T-cell (primary cell): ENCODE measurements around the gene NOTCH1. TPM values are rescaled to one million over a fixed set of nuclear protein-coding genes. Genes with fewer than 3 reads are reported as not detected.

Source experiments
- ATAC-seq, 4 experiments: fragments of 200-7000 bp in 3 of 4; fragments of 150-1000 bp in 1 of 4; cut with Tn5 transposase; replicated peaks in 1 of 4; 1 replicate in 3 of 4; 2 replicates in 1 of 4; pipeline ENCODE4 v1.10.0; 2021; ENCODE audit warnings: moderate library complexity in 3 of 4, mild to moderate bottlenecking in 2 of 4, moderate number of reproducible peaks in 1 of 4
- CTCF ChIA-PET, 2 donors: fragments of 300-600 bp; sonication (Branson Sonifier 250); formaldehyde crosslinking; loops; one replicate each; lab custom pipeline; 2022; ENCODE audit warnings: antibody characterized with exemption in 2 of 2; lab: Charles Lee
- POLR2A ChIA-PET, 2 donors: fragments of 300-600 bp; sonication (Branson Sonifier 250); formaldehyde crosslinking; loops; one replicate each; lab custom pipeline; 2022; ENCODE audit warnings: antibody characterized with exemption in 2 of 2; lab: Charles Lee
- DNase-seq, 35 experiments: peaks; one replicate each; pipeline versions ENCODE4 v3.0.0 to v3.0.0-alpha.2; 2013 to 2023
- H3K27ac ChIP-seq: one replicate; pipeline ENCODE4 v1.5.1; 2013; ENCODE audit warnings: low read length
- H3K27me3 ChIP-seq, 2 experiments: replicated peaks in 1 of 2; 1 replicate in 1 of 2; 2 replicates in 1 of 2; pipeline versions ENCODE4 v1.6.1 to v1.7.0; 2013; ENCODE audit warnings: low read length in 1 of 2, mixed read lengths in 1 of 2; ENCODE audit not compliant: control insufficient read depth in 2 of 2, insufficient read depth in 2 of 2; ENCODE audit errors: extremely low read depth in 1 of 2
- H3K36me3 ChIP-seq, 2 donors: 1 replicate in 1 of 2; 2 replicates in 1 of 2; pipeline versions ENCODE4 v1.6.1 to v1.7.0; 2013; ENCODE audit warnings: low read length in 1 of 2; ENCODE audit not compliant: control insufficient read depth in 2 of 2, insufficient read depth in 1 of 2; ENCODE audit errors: extremely low read depth in 1 of 2
- H3K4me1 ChIP-seq, 2 experiments: 1 replicate in 1 of 2; 2 replicates in 1 of 2; pipeline versions ENCODE4 v1.6.1 to v1.7.0; 2013; ENCODE audit warnings: low read length in 2 of 2, mixed read lengths in 1 of 2; ENCODE audit not compliant: insufficient read depth in 2 of 2, control insufficient read depth in 1 of 2; ENCODE audit errors: extremely low read depth in 1 of 2
- H3K4me3 ChIP-seq, 2 donors: 1 replicate in 1 of 2; 2 replicates in 1 of 2; pipeline versions ENCODE4 v1.5.1 to v1.7.0; 2013; ENCODE audit warnings: mild to moderate bottlenecking in 2 of 2, low read length in 1 of 2, moderate library complexity in 1 of 2; ENCODE audit not compliant: control insufficient read depth in 1 of 2; ENCODE audit errors: extremely low read depth in 1 of 2
- H3K9me3 ChIP-seq: 2 replicates; pipeline ENCODE4 v1.7.0; 2013
- H3K27ac Mint-ChIP-seq, 2 donors: one replicate each; pipeline ENCODE4 v1.8.0; 2020 to 2021; ENCODE audit warnings: mild to moderate bottlenecking in 2 of 2, mixed read lengths in 2 of 2
- H3K27me3 Mint-ChIP-seq, 2 donors: one replicate each; pipeline ENCODE4 v1.8.0; 2021 to 2022; ENCODE audit warnings: mixed read lengths in 2 of 2
- H3K36me3 Mint-ChIP-seq: one replicate; pipeline ENCODE4 v1.8.0; 2021; ENCODE audit warnings: mixed read lengths
- H3K4me1 Mint-ChIP-seq, 3 donors: one replicate each; pipeline ENCODE4 v1.8.0; 2020 to 2022; ENCODE audit warnings: mixed read lengths in 3 of 3, mild to moderate bottlenecking in 1 of 3
- H3K4me3 Mint-ChIP-seq, 3 donors: one replicate each; pipeline ENCODE4 v1.8.0; 2020 to 2022; ENCODE audit warnings: mild to moderate bottlenecking in 3 of 3, mixed read lengths in 3 of 3, moderate library complexity in 3 of 3
- H3K9me3 Mint-ChIP-seq, 3 donors: one replicate each; pipeline ENCODE4 v1.8.0; 2020 to 2022; ENCODE audit warnings: mixed read lengths in 3 of 3
- WGBS: methylation state at CpG from one replicate; pipeline ENCODE4 v1.1.5; 2013; ENCODE audit warnings: missing lambda C conversion rate; ENCODE audit not compliant: insufficient coverage; 5-methylcytosine and 5-hydroxymethylcytosine counted together
- total RNA-seq, 35 experiments: library from RNA in 6 of 35; stranded (reverse) in 6 of 35; fragments of 120-200 nt in 1 of 35; gene quantifications; one replicate each; pipeline versions ENCODE4 v1.2.1 to v1.2.4 and lab custom pipeline; 2013 to 2026

NOTCH1 gene
- total RNA-seq, 5 donors from 2014 or later (not counting 1 experiment from before 2014, with no cell fraction given), result 50.1 to 96.1 (median 84.1) TPM

GRCh38 chr9:136451221-136451877, 94.5 kb downstream of the NOTCH1 start:
- no peaks in the 10 kb centered on the region for H3K9me3 Mint-ChIP-seq
- ChIA-PET POLR2A (no interaction called here), CTCF (no interaction called here)
- H3K27ac Mint-ChIP-seq, result no peak overlapping the region
- no peak for DNase-seq
- Histone ChIP-seq H3K27ac (no peak overlapping the region), H3K27me3 (no peaks in the 10 kb centered on the region), H3K4me1 (no peaks in the 10 kb centered on the region), H3K9me3 (no peaks in the 10 kb centered on the region), H3K4me3 (no peak overlapping the region), H3K36me3 (peaks cover 38 to 78% of the 10 kb centered on the region in 2 donors)
- no peak for ATAC-seq
- H3K27me3 Mint-ChIP-seq, result no peaks in the 10 kb centered on the region
- no peak overlapping the region for H3K4me3 Mint-ChIP-seq
- H3K36me3 Mint-ChIP-seq, result peaks cover 50% of the 10 kb centered on the region
- 99% methylated on average over 18 of the region's 26 CpGs for WGBS
- peaks cover 0 to 5% (median 0%) of the 10 kb centered on the region in 3 donors for H3K4me1 Mint-ChIP-seq

- H3K27me3 Mint-ChIP-seq, result no peaks in the 10 kb centered on the region
- H3K4me1 Mint-ChIP-seq, result peaks cover 0 to 8% (median 0%) of the 10 kb centered on the region in 3 donors
- DNase-seq (no peak), ATAC-seq (no peak)
- 90% methylated on average over 3 of the region's 3 CpGs for WGBS
- Histone ChIP-seq H3K9me3 (no peaks in the 10 kb centered on the region), H3K27ac (no peak overlapping the region), H3K4me3 (no peak overlapping the region), H3K36me3 (peaks cover 40 to 72% of the 10 kb centered on the region in 2 donors), H3K27me3 (no peaks in the 10 kb centered on the region), H3K4me1 (no peaks in the 10 kb centered on the region)
- no peaks in the 10 kb centered on the region for H3K9me3 Mint-ChIP-seq
- no peak overlapping the region for H3K27ac Mint-ChIP-seq
- H3K36me3 Mint-ChIP-seq, result peaks cover 45% of the 10 kb centered on the region
- ChIA-PET CTCF (no interaction called here), POLR2A (no interaction called here)
- H3K4me3 Mint-ChIP-seq, result no peak overlapping the region
Measured at GRCh38 chr9:136448655-136449054, 97.2 kb downstream of the NOTCH1 start.

GRCh38 chr9:136447173-136447778, 98.6 kb downstream of the NOTCH1 start:
- 98% methylated on average over 17 of the region's 27 CpGs for WGBS
- no peaks in the 10 kb centered on the region for H3K27me3 ChIP-seq

GRCh38 chr9:136445799-136446198, 100.0 kb downstream of the NOTCH1 start:
- no peak for DNase-seq
- 97% methylated on average over 4 of the region's 7 CpGs for WGBS
- Mint-ChIP-seq H3K4me3 (no peak overlapping the region), H3K4me1 (peaks cover 0 to 4% (median 2%) of the 10 kb centered on the region in 3 donors), H3K27ac (no peak overlapping the region), H3K36me3 (peaks cover 47% of the 10 kb centered on the region), H3K9me3 (no peaks in the 10 kb centered on the region), H3K27me3 (no peaks in the 10 kb centered on the region)
- ATAC-seq, result no peak
- POLR2A ChIA-PET, result no interaction called here
- no peaks in the 10 kb centered on the region for H3K27me3 ChIP-seq
- CTCF ChIA-PET, result interaction anchor here in 1 of 2 donors (0.5 kb wide), 1 partner anchor 24 kb away, joined by 4 read pairs; no protein-coding TSS in a partner anchor
- no peak overlapping the region for H3K27ac ChIP-seq
- no peaks in the 10 kb centered on the region for H3K9me3 ChIP-seq
- H3K4me1 ChIP-seq, result no peaks in the 10 kb centered on the region
- H3K36me3 ChIP-seq, result peaks cover 37 to 79% of the 10 kb centered on the region in 2 donors
- no peak overlapping the region for H3K4me3 ChIP-seq

More at GRCh38 chr9:136447173-136447778, 98.6 kb downstream of the NOTCH1 start:
- ATAC-seq (no peak), DNase-seq (no peak)
- no peaks in the 10 kb centered on the region for H3K4me1 ChIP-seq
- peaks cover 37 to 79% of the 10 kb centered on the region in 2 donors for H3K36me3 ChIP-seq
- ChIA-PET POLR2A (no interaction called here), CTCF (no interaction called here)
- Mint-ChIP-seq H3K27me3 (no peaks in the 10 kb centered on the region), H3K36me3 (peaks cover 48% of the 10 kb centered on the region), H3K27ac (no peak overlapping the region), H3K4me1 (peaks cover 0 to 4% (median 0%) of the 10 kb centered on the region in 3 donors), H3K9me3 (no peaks in the 10 kb centered on the region), H3K4me3 (no peak overlapping the region)
- H3K9me3 ChIP-seq, result no peaks in the 10 kb centered on the region
- no peak overlapping the region for H3K4me3 ChIP-seq
- no peak overlapping the region for H3K27ac ChIP-seq

Other genes starting within 250 kb of the NOTCH1 start
- gene CCDC187, start 242.0 kb downstream of the NOTCH1 start, total RNA-seq, result under 1 TPM in 4 of 5 donors, not detected in 1; 0.07 to 0.20 (median 0.09) TPM
- gene GPSM1, start 218.5 kb downstream of the NOTCH1 start, total RNA-seq, result 10 to 100 TPM in 2 of 5 donors, 1 to 10 TPM in 3; 8.6 to 11.5 (median 9.7) TPM
- 10 to 100 TPM; 20.4 to 46.8 (median 36.3) TPM for gene DNLZ, start 182.3 kb downstream of the NOTCH1 start, total RNA-seq
- 1 to 10 TPM in 1 of 5 donors, under 1 TPM in 4; 0.43 to 1.4 (median 0.76) TPM for gene CARD9, start 172.4 kb downstream of the NOTCH1 start, total RNA-seq
- gene SNAPC4, start 145.9 kb downstream of the NOTCH1 start, total RNA-seq, result 10 to 100 TPM; 10.5 to 15.7 (median 13.3) TPM
- 100 to 1,000 TPM in 1 of 5 donors, 10 to 100 TPM in 4; 57.7 to 103 (median 95.6) TPM for gene ENTR1, start 135.4 kb downstream of the NOTCH1 start, total RNA-seq
- 10 to 100 TPM; 55.8 to 81.9 (median 65.7) TPM for gene PMPCA, start 135.4 kb downstream of the NOTCH1 start, total RNA-seq
- 10 to 100 TPM; 16.5 to 35.5 (median 31.8) TPM for gene INPP5E, start 106.2 kb downstream of the NOTCH1 start, total RNA-seq
- 10 to 100 TPM; 76.3 to 99.0 (median 92.4) TPM for gene SEC16A, start 63.0 kb downstream of the NOTCH1 start, total RNA-seq
- 1 to 10 TPM in 3 of 5 donors, under 1 TPM in 2; 0.43 to 1.9 (median 1.1) TPM for gene EGFL7, start 116.9 kb upstream of the NOTCH1 start, total RNA-seq
- 10 to 100 TPM in 4 of 5 donors, 1 to 10 TPM in 1; 6.5 to 13.0 (median 12.1) TPM for gene AGPAT2, start 141.4 kb upstream of the NOTCH1 start, total RNA-seq
- gene DIPK1B, start 166.5 kb upstream of the NOTCH1 start, total RNA-seq, result 1 to 10 TPM in 1 of 5 donors, under 1 TPM in 4; 0.25 to 2.1 (median 0.77) TPM
- 1 to 10 TPM; 1.3 to 2.8 (median 2.2) TPM for gene LCN10, start 196.9 kb upstream of the NOTCH1 start, total RNA-seq
- gene LCN6, start 202.5 kb upstream of the NOTCH1 start, total RNA-seq, result not detected
- under 1 TPM in 1 of 5 donors, not detected in 4; 0.16 TPM for gene LCN8, start 212.2 kb upstream of the NOTCH1 start, total RNA-seq
- not detected for gene LCN15, start 218.5 kb upstream of the NOTCH1 start, total RNA-seq
- gene TMEM141, start 245.3 kb upstream of the NOTCH1 start, total RNA-seq, result 10 to 100 TPM; 24.4 to 53.5 (median 45.8) TPM